HepG2 (cell line): ENCODE data around the gene ABHD17B. TPM values are rescaled to one million over a fixed set of nuclear protein-coding genes. Genes with fewer than 3 reads are reported as not detected.

Source experiments
- ATAD3A ChIP-seq: sonication (generic); formaldehyde crosslinking; IDR thresholded peaks from 2 replicates; pipeline ENCODE4 v1.4.0; 2020; ENCODE audit warnings: missing genetic modification reagents
- ATF7-NPFF ChIP-seq: sonication (generic); formaldehyde crosslinking; IDR thresholded peaks from 2 replicates; pipeline ENCODE4 v1.8.1; 2023; ENCODE audit warnings: mild to moderate bottlenecking, low read depth, missing genetic modification reagents, moderate library complexity
- BCL6 ChIP-seq: IDR thresholded peaks from 2 replicates; pipeline ENCODE4 v1.6.1; 2016; ENCODE audit warnings: missing genetic modification reagents, missing compliant biosample characterization
- CBX2 ChIP-seq, 2 experiments: fragments of 200-600 bp in 1 of 2; sonication (generic); formaldehyde crosslinking in 1 of 2; IDR thresholded peaks; 2 replicates each; pipeline versions ENCODE4 v1.7.0 to v1.8.1; 2018 to 2022; ENCODE audit warnings: low read depth in 2 of 2, low read length in 1 of 2, mild to moderate bottlenecking in 1 of 2, missing genetic modification reagents in 1 of 2
- FLYWCH1 ChIP-seq: sonication (generic); formaldehyde crosslinking; IDR thresholded peaks from 2 replicates; pipeline ENCODE4 v1.8.1; 2023; ENCODE audit warnings: mild to moderate bottlenecking, missing genetic modification reagents
- FOXO1 ChIP-seq: sonication (generic); formaldehyde crosslinking; IDR thresholded peaks from 2 replicates; pipeline ENCODE4 v1.4.0; 2020; ENCODE audit warnings: missing genetic modification reagents
- KDM5A ChIP-seq: fragments of 200-600 bp; sonication (generic); IDR thresholded peaks from 2 replicates; pipeline ENCODE4 v1.7.0; 2018; ENCODE audit warnings: antibody characterized with exemption, mild to moderate bottlenecking, low read length, borderline replicate concordance
- LCORL ChIP-seq, 2 experiments: fragments of 450-650 bp in 1 of 2; sonication (generic) in 1 of 2; formaldehyde crosslinking in 1 of 2; IDR thresholded peaks; 2 replicates each; pipeline versions ENCODE4 v1.5.0 to v1.6.1; 2017 to 2020; ENCODE audit warnings: antibody characterized with exemption in 1 of 2, missing genetic modification reagents in 1 of 2
- MEIS1 ChIP-seq: sonication (generic); formaldehyde crosslinking; IDR thresholded peaks from 2 replicates; pipeline ENCODE4 v1.9.0; 2021; ENCODE audit warnings: mild to moderate bottlenecking, missing genetic modification reagents, moderate library complexity, borderline replicate concordance
- MTA1 ChIP-seq: sonication (generic); formaldehyde crosslinking; IDR thresholded peaks from 2 replicates; pipeline ENCODE4 v1.4.0; 2020; ENCODE audit warnings: missing genetic modification reagents, mild to moderate bottlenecking, borderline replicate concordance
- NCOA1 ChIP-seq: sonication (generic); formaldehyde crosslinking; IDR thresholded peaks from 2 replicates; pipeline ENCODE4 v1.9.0; 2021; ENCODE audit warnings: missing genetic modification reagents
- ONECUT2 ChIP-seq: sonication (generic); formaldehyde crosslinking; IDR thresholded peaks from 2 replicates; pipeline ENCODE4 v1.4.0; 2020; ENCODE audit warnings: missing genetic modification reagents
- RFX5 ChIP-seq: IDR thresholded peaks from 2 replicates; pipeline ENCODE4 v1.6.1; 2011; ENCODE audit warnings: low read depth, low read length, improper control_type of control experiment
- SPEN ChIP-seq: sonication (generic); formaldehyde crosslinking; IDR thresholded peaks from 2 replicates; pipeline ENCODE4 v1.5.1; 2020; ENCODE audit warnings: low read depth, mild to moderate bottlenecking, missing genetic modification reagents
- TOE1 ChIP-seq: sonication (generic); formaldehyde crosslinking; IDR thresholded peaks from 2 replicates; pipeline ENCODE4 v1.4.0; 2020; ENCODE audit warnings: mild to moderate bottlenecking, missing genetic modification reagents
- ZNF101 ChIP-seq: sonication (generic); formaldehyde crosslinking; IDR thresholded peaks from 2 replicates; pipeline ENCODE4 v1.4.0; 2020; ENCODE audit warnings: mild to moderate bottlenecking, low read depth, missing genetic modification reagents, borderline replicate concordance
- ZNF251 ChIP-seq: sonication (generic); formaldehyde crosslinking; IDR thresholded peaks from 2 replicates; pipeline ENCODE4 v1.9.0; 2021; ENCODE audit warnings: mild to moderate bottlenecking, missing genetic modification reagents
- ZNF296 ChIP-seq: sonication (generic); formaldehyde crosslinking; conservative IDR thresholded peaks from 2 replicates; pipeline ENCODE4 v1.5.0; 2020; ENCODE audit warnings: mild to moderate bottlenecking, missing genetic modification reagents
- ZNF558 ChIP-seq: sonication (generic); formaldehyde crosslinking; IDR thresholded peaks from 2 replicates; pipeline ENCODE4 v1.9.0; 2022; ENCODE audit warnings: mild to moderate bottlenecking, missing genetic modification reagents, borderline replicate concordance
- ZNF567 ChIP-seq: sonication (generic); formaldehyde crosslinking; IDR thresholded peaks from 2 replicates; pipeline ENCODE4 v1.8.1; 2023; ENCODE audit warnings: mild to moderate bottlenecking, missing genetic modification reagents, borderline replicate concordance
- polyA plus RNA-seq, 8 experiments: library from polyadenylated mRNA; depleted of rRNA in 3 of 8; stranded (reverse) in 7 of 8; unstranded in 1 of 8; fragments of >200 nt; fragmentation: Illumina TruSeq in 4 of 8; extraction: Trizol in 4 of 8; gene quantifications; 2 replicates each; pipeline versions ENCODE4 v1.2.1 to v1.2.3, GENCODE V29; 2011 to 2016; ENCODE audit warnings: low read depth in 4 of 8, missing spikeins in 1 of 8, mixed read lengths in 1 of 8; ENCODE audit not compliant: insufficient read depth in 1 of 8
- total RNA-seq, 5 experiments: library from RNA; depleted of rRNA; stranded (reverse); fragments of >200 nt; fragmentation: Illumina TruSeq; extraction: Trizol; gene quantifications; 2 replicates each; pipeline ENCODE4 v1.2.3, GENCODE V29; 2016; ENCODE audit warnings: low read depth in 1 of 5
- TF ChIP-seq, protein P1 (sequence below): sonication (generic); formaldehyde crosslinking; IDR thresholded peaks from 2 replicates; pipeline ENCODE4 v1.9.0; 2021; ENCODE audit warnings: missing genetic modification reagents, borderline replicate concordance
- TF ChIP-seq, protein P2 (sequence below): sonication (generic); formaldehyde crosslinking; conservative IDR thresholded peaks from 2 replicates; pipeline ENCODE4 v1.4.0; 2020; ENCODE audit warnings: missing genetic modification reagents
- TF ChIP-seq, protein P3 (sequence below): sonication (generic); formaldehyde crosslinking; IDR thresholded peaks from 2 replicates; pipeline ENCODE4 v1.4.0; 2020; ENCODE audit warnings: missing genetic modification reagents

Gene ABHD17B
- total and polyA plus RNA-seq, 2 of the 13 experiments (the other 11 are each of a cell fraction or from before 2014, with no cell fraction given) = 11.3 to 22.0 TPM

DNA sequence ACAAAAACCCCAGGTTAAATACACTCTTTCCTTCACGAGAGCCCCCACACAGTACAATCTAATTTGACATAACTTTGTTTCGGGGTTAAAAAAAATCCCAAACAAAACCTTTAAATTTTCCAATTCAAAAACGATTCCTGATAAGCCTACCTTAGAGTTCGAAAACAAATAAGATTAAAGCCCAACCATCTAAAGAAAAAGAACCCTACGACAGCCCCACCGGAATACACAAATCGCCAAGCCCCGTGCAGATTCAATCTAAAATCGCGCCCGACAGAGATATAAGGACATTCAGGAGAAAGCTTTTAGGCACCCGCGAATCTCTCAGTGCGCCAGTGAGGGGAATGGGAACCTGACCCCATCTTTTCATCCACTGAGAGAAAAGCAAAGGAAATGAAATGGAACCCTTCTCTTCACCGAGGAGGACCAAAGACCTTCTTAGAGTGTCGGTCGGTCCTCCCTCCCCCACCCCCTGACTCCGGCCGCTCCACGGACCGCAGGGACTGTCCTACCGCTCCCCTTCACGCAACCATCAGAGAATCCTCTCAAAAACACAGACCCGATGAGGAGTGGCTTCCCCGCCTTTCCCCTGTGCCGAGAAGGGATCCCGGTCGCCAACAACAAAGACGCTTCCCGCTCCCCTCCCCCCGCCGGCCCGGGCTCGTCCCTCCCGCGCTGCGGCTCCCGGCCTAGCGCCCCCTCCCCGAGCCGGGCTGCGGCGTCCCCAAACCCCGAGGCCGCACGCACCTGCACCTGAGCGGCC is 925 bp downstream of the ABHD17B start (continued):
- TF ChIP-seq ATAD3A (no peak), RFX5 (no peak), ZNF296 (CRISPR knock-in tag) (no peak), CBX2 (IDR thresholded peaks at IDR 0.05; ENCODE audit: low read depth, low read length) (no peak), CBX2 (CRISPR knock-in tag; IDR thresholded peaks at IDR 0.05; ENCODE audit: low read depth) (no peak), ATF7-NPFF (CRISPR knock-in tag) (0 out of 2 replicates have a peak, but pooled peaks have one; percentile 3), SPEN (CRISPR knock-in tag) (peak; percentile 22; the same call in 1 of the 2 replicates), BCL6 (CRISPR knock-in tag) (peak; percentile 41; the same call in 1 of the 2 replicates), ZNF558 (CRISPR knock-in tag) (0 out of 2 replicates have a peak, but pooled peaks have one; percentile 58), KDM5A (no peak), ZNF251 (CRISPR knock-in tag) (no peak), FLYWCH1 (CRISPR knock-in tag) (no peak), NCOA1 (CRISPR knock-in tag) (0 out of 2 replicates have a peak, but pooled peaks have one; percentile 42), FOXO1 (CRISPR knock-in tag) (no peak), ONECUT2 (CRISPR knock-in tag) (no peak), TOE1 (CRISPR knock-in tag) (no peak), MEIS1 (CRISPR knock-in tag) (no peak), LCORL (IDR thresholded peaks at IDR 0.05) (no peak), LCORL (CRISPR knock-in tag; IDR thresholded peaks at IDR 0.05) (0 out of 2 replicates have a peak, but pooled peaks have one; percentile 44), ZNF101 (CRISPR knock-in tag) (no peak), ZNF567 (CRISPR knock-in tag) (no peak), MTA1 (CRISPR knock-in tag) (no peak)
- TF ChIP-seq, protein P1, sequence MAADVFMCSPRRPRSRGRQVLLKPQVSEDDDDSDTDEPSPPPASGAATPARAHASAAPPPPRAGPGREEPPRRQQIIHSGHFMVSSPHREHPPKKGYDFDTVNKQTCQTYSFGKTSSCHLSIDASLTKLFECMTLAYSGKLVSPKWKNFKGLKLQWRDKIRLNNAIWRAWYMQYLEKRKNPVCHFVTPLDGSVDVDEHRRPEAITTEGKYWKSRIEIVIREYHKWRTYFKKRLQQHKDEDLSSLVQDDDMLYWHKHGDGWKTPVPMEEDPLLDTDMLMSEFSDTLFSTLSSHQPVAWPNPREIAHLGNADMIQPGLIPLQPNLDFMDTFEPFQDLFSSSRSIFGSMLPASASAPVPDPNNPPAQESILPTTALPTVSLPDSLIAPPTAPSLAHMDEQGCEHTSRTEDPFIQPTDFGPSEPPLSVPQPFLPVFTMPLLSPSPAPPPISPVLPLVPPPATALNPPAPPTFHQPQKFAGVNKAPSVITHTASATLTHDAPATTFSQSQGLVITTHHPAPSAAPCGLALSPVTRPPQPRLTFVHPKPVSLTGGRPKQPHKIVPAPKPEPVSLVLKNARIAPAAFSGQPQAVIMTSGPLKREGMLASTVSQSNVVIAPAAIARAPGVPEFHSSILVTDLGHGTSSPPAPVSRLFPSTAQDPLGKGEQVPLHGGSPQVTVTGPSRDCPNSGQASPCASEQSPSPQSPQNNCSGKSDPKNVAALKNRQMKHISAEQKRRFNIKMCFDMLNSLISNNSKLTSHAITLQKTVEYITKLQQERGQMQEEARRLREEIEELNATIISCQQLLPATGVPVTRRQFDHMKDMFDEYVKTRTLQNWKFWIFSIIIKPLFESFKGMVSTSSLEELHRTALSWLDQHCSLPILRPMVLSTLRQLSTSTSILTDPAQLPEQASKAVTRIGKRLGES = no peak
- TF ChIP-seq, protein P2, sequence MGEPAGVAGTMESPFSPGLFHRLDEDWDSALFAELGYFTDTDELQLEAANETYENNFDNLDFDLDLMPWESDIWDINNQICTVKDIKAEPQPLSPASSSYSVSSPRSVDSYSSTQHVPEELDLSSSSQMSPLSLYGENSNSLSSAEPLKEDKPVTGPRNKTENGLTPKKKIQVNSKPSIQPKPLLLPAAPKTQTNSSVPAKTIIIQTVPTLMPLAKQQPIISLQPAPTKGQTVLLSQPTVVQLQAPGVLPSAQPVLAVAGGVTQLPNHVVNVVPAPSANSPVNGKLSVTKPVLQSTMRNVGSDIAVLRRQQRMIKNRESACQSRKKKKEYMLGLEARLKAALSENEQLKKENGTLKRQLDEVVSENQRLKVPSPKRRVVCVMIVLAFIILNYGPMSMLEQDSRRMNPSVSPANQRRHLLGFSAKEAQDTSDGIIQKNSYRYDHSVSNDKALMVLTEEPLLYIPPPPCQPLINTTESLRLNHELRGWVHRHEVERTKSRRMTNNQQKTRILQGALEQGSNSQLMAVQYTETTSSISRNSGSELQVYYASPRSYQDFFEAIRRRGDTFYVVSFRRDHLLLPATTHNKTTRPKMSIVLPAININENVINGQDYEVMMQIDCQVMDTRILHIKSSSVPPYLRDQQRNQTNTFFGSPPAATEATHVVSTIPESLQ (CRISPR knock-in tag) = no peak
- TF ChIP-seq, protein P3, sequence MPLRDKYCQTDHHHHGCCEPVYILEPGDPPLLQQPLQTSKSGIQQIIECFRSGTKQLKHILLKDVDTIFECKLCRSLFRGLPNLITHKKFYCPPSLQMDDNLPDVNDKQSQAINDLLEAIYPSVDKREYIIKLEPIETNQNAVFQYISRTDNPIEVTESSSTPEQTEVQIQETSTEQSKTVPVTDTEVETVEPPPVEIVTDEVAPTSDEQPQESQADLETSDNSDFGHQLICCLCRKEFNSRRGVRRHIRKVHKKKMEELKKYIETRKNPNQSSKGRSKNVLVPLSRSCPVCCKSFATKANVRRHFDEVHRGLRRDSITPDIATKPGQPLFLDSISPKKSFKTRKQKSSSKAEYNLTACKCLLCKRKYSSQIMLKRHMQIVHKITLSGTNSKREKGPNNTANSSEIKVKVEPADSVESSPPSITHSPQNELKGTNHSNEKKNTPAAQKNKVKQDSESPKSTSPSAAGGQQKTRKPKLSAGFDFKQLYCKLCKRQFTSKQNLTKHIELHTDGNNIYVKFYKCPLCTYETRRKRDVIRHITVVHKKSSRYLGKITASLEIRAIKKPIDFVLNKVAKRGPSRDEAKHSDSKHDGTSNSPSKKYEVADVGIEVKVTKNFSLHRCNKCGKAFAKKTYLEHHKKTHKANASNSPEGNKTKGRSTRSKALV (CRISPR knock-in tag) = no peak
